Activated T-cell treated with anti-CD3 and anti-CD28 coated beads for 24 hours (primary cell): ENCODE data around the gene RAPGEF6.
"Not testable (repeated sequence)": the region's sequence is repeated elsewhere in the genome, so short reads cannot be mapped to it uniquely, and the experiment has no call there.

Experiments
- DNase-seq: peaks from one replicate; pipeline ENCODE4 v3.0.0-alpha.2; 2020; ENCODE audit warnings: low read depth

The RAPGEF6 gene

GRCh38 chr5:131496400-131496713, 138.7 kb downstream of the RAPGEF6 start:
- DNase-seq: no peak

- no peak for DNase-seq
These were observed 139.3 kb downstream of the RAPGEF6 start for GRCh38 chr5:131495536-131496399.

- no peak for DNase-seq
These were observed 143.3 kb downstream of the RAPGEF6 start for GRCh38 chr5:131491749-131492148.

GRCh38 chr5:131488463-131488862, 146.6 kb downstream of the RAPGEF6 start:
- no peak for DNase-seq

GRCh38 chr5:131487371-131487770, 147.7 kb downstream of the RAPGEF6 start:
- not testable (repeated sequence) for DNase-seq

- DNase-seq: no peak
These were observed 152.4 kb downstream of the RAPGEF6 start for GRCh38 chr5:131482617-131483016.

GRCh38 chr5:131481569-131481968, 153.5 kb downstream of the RAPGEF6 start:
- no peak for DNase-seq

GRCh38 chr5:131475541-131475941, 159.5 kb downstream of the RAPGEF6 start:
- DNase-seq: no peak

- DNase-seq: no peak
These were observed 161.3 kb downstream of the RAPGEF6 start for GRCh38 chr5:131473731-131474130.

- DNase-seq: no peak
These were observed 168.8 kb downstream of the RAPGEF6 start for GRCh38 chr5:131466171-131466766.

GRCh38 chr5:131463656-131464055, 171.4 kb downstream of the RAPGEF6 start:
- no peak for DNase-seq

- DNase-seq: no peak
These were observed 172.6 kb downstream of the RAPGEF6 start for GRCh38 chr5:131462454-131462853.

- no peak for DNase-seq
These were observed 173.3 kb downstream of the RAPGEF6 start for GRCh38 chr5:131461742-131462141.

- no peak for DNase-seq
These were observed 174.0 kb downstream of the RAPGEF6 start for GRCh38 chr5:131460867-131461572.

- no peak for DNase-seq
These were observed 174.9 kb downstream of the RAPGEF6 start for GRCh38 chr5:131460133-131460532.

GRCh38 chr5:131459216-131459615, 175.8 kb downstream of the RAPGEF6 start:
- no peak for DNase-seq

- no peak for DNase-seq
These were observed 177.8 kb downstream of the RAPGEF6 start for GRCh38 chr5:131457193-131457592.

- DNase-seq: no peak
These were observed 184.1 kb downstream of the RAPGEF6 start for GRCh38 chr5:131450941-131451340.

- no peak for DNase-seq
These were observed 193.8 kb downstream of the RAPGEF6 start for GRCh38 chr5:131441184-131441583.

- no peak for DNase-seq
These were observed 198.9 kb downstream of the RAPGEF6 start for GRCh38 chr5:131436081-131436480.

GRCh38 chr5:131433109-131433508, 201.9 kb downstream of the RAPGEF6 start:
- DNase-seq: no peak

- no peak for DNase-seq
These were observed 203.2 kb downstream of the RAPGEF6 start for GRCh38 chr5:131431794-131432193.

GRCh38 chr5:131430794-131431193, 204.2 kb downstream of the RAPGEF6 start:
- no peak for DNase-seq
